ENCODE data around the gene EIF5B. TPM values are rescaled to one million over a fixed set of nuclear protein-coding genes. Genes with fewer than 3 reads are reported as not detected.
A peak's percentile ranks its signal among the peaks of the same experiment; 100 is the strongest.

Gene EIF5B
- polyA plus RNA-seq, 3 donors: 0.58 to 3.2 (median 1.5) TPM

- H3K4me1 Mint-ChIP-seq: peaks cover 4% of the 10 kb centered on the region
Measured at GRCh38 chr2:99430614-99431291, 93.6 kb downstream of the EIF5B start.

DNA sequence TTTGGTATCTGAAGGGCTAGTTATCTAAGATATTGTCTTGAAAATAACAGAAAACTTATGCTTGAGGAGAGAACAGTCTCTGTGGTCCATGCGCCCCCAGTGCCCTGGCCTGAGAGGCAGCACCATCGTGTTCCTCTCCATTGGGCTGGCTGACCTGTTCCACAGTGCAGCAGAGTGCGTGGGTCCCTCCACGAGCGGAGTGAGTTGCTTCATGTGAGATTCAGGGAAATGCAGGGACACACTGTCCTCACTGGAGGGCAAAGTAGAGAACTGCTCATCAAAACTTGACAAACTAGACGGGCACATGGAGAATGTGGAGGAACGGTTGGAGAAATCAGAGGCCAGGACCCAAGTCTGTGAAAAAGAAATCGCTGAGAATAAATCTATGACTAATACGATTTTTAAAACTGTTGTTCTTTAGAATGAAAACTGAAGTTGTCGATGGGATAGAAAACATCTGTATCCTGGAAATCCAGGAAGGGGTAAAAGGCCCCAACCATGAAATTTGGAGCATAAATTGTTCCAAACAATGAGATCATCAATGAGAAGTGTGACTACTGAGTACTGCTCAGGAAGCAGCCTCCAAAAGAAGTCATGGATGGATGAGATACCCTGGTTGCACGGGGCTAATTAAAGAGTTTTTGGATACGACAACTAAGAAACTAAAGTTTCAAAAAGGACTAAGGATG lies 94.5 kb downstream of the EIF5B start:
- Mint-ChIP-seq H3K36me3 (peaks cover 53 to 73% of the 10 kb centered on the region in 2 donors), H3K4me3 (no peak overlapping the region), H3K27ac (peak overlapping the region in 2 of 7 donors; percentile 11 to 21), H3K27me3 (ENCODE audit: low read depth in 3 of 3) (no peaks in the 10 kb centered on the region), H3K4me1 (peaks cover 4% of the 10 kb centered on the region), H3K9me3 (no peaks in the 10 kb centered on the region)
- Histone ChIP-seq H3K4me1 (ENCODE audit: control insufficient read depth in 1 of 2, insufficient read depth in 2 of 2, low read length in 2 of 2) (no peaks in the 10 kb centered on the region), H3K4me2 (replicated peaks; ENCODE audit: extremely low read depth, low read length, poor library complexity, severe bottlenecking) (no peak overlapping the region), H3K9me3 (replicated peaks in 1 of 2; ENCODE audit: control insufficient read depth in 1 of 2, insufficient read depth in 1 of 2, low read length in 2 of 2) (no peaks in the 10 kb centered on the region), H3K79me2 (ENCODE audit: insufficient read depth, low read length) (no peaks in the 10 kb centered on the region), H3K27me3 (ENCODE audit: control insufficient read depth in 2 of 2, insufficient read depth in 2 of 2, low read length in 2 of 2) (no peaks in the 10 kb centered on the region), H3K4me3 (replicated peaks in 1 of 3; ENCODE audit: low read depth in 2 of 3, low read length in 3 of 3) (no peak overlapping the region), H3K27ac (ENCODE audit: low read depth in 1 of 2, low read length in 2 of 2) (no peak overlapping the region), H2AFZ (ENCODE audit: insufficient read depth, low read depth, low read length, poor library complexity, severe bottlenecking) (no peak overlapping the region), H3K9ac (ENCODE audit: insufficient read depth, low read length, poor library complexity, severe bottlenecking) (no peak overlapping the region), H3K36me3 (replicated peaks in 1 of 2; ENCODE audit: control insufficient read depth in 1 of 2, insufficient read depth in 2 of 2, low read length in 2 of 2) (peaks cover 63 to 94% of the 10 kb centered on the region in 2 donors), H4K20me1 (ENCODE audit: insufficient read depth, low read length) (no peaks in the 10 kb centered on the region)
- no peak for DNase-seq
- whole genome bisulfite sequencing (ENCODE audit: insufficient coverage): 98% methylated on average over 10 of the region's 12 CpGs
- intact Hi-C loops (cut with micrococcal nuclease): no loop called here
- TF ChIP-seq, protein P1, sequence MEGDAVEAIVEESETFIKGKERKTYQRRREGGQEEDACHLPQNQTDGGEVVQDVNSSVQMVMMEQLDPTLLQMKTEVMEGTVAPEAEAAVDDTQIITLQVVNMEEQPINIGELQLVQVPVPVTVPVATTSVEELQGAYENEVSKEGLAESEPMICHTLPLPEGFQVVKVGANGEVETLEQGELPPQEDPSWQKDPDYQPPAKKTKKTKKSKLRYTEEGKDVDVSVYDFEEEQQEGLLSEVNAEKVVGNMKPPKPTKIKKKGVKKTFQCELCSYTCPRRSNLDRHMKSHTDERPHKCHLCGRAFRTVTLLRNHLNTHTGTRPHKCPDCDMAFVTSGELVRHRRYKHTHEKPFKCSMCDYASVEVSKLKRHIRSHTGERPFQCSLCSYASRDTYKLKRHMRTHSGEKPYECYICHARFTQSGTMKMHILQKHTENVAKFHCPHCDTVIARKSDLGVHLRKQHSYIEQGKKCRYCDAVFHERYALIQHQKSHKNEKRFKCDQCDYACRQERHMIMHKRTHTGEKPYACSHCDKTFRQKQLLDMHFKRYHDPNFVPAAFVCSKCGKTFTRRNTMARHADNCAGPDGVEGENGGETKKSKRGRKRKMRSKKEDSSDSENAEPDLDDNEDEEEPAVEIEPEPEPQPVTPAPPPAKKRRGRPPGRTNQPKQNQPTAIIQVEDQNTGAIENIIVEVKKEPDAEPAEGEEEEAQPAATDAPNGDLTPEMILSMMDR (IDR thresholded peaks at IDR 0.05): no peak

More at GRCh38 chr2:99430614-99431291, 93.6 kb downstream of the EIF5B start:
- Histone ChIP-seq H3K4me1 (ENCODE audit: control insufficient read depth in 1 of 2, insufficient read depth in 2 of 2, low read length in 2 of 2) (no peaks in the 10 kb centered on the region), H3K9me3 (replicated peaks in 1 of 2; ENCODE audit: control insufficient read depth in 1 of 2, insufficient read depth in 1 of 2, low read length in 2 of 2) (no peaks in the 10 kb centered on the region), H2AFZ (ENCODE audit: insufficient read depth, low read depth, low read length, poor library complexity, severe bottlenecking) (no peak overlapping the region), H3K27me3 (ENCODE audit: control insufficient read depth in 2 of 2, insufficient read depth in 2 of 2, low read length in 2 of 2) (no peaks in the 10 kb centered on the region), H3K27ac (ENCODE audit: low read depth in 1 of 2, low read length in 2 of 2) (no peak overlapping the region), H3K79me2 (ENCODE audit: insufficient read depth, low read length) (no peaks in the 10 kb centered on the region), H4K20me1 (ENCODE audit: insufficient read depth, low read length) (no peaks in the 10 kb centered on the region), H3K9ac (ENCODE audit: insufficient read depth, low read length, poor library complexity, severe bottlenecking) (no peak overlapping the region), H3K4me2 (replicated peaks; ENCODE audit: extremely low read depth, low read length, poor library complexity, severe bottlenecking) (no peak overlapping the region), H3K36me3 (replicated peaks in 1 of 2; ENCODE audit: control insufficient read depth in 1 of 2, insufficient read depth in 2 of 2, low read length in 2 of 2) (peaks cover 69 to 94% of the 10 kb centered on the region in 2 donors), H3K4me3 (replicated peaks in 1 of 3; ENCODE audit: low read depth in 2 of 3, low read length in 3 of 3) (no peak overlapping the region)
- WGBS (ENCODE audit: insufficient coverage): 20% methylated on average over 1 of the region's 4 CpGs
- intact Hi-C loops (cut with micrococcal nuclease): no loop called here
- DNase-seq: no peak
- no peaks in the 10 kb centered on the region for H3K9me3 Mint-ChIP-seq
- TF ChIP-seq, protein P1 (IDR thresholded peaks at IDR 0.05): no peak
- peak overlapping the region in 2 of 7 donors; percentile 38 to 58 for H3K27ac Mint-ChIP-seq
- no peak overlapping the region for H3K4me3 Mint-ChIP-seq
- no peaks in the 10 kb centered on the region for H3K27me3 Mint-ChIP-seq (ENCODE audit: low read depth in 3 of 3)
- peaks cover 56 to 78% of the 10 kb centered on the region in 2 donors for H3K36me3 Mint-ChIP-seq

Measured in CD14-positive monocyte (primary cell).